Liver (tissue), 3 donors: ENCODE results near the gene MADD.

Experiments
- EGR1 ChIP-seq, 2 donors: IDR thresholded peaks; 2 replicates each; pipeline ENCODE4 v1.6.1; 2016 to 2018; ENCODE audit warnings: antibody characterized with exemption in 2 of 2, low read depth in 2 of 2
- HNF4G ChIP-seq: IDR thresholded peaks from 2 replicates; pipeline ENCODE4 v1.6.1; 2016; ENCODE audit warnings: antibody characterized with exemption
- JUND ChIP-seq, 2 donors: IDR thresholded peaks; 2 replicates each; pipeline ENCODE4 v1.6.1; 2016; ENCODE audit warnings: antibody characterized with exemption in 2 of 2
- SP1 ChIP-seq: IDR thresholded peaks from 2 replicates; pipeline ENCODE4 v1.6.1; 2018; ENCODE audit warnings: antibody characterized with exemption, mild to moderate bottlenecking
- TAF1 ChIP-seq: conservative IDR thresholded peaks from 2 replicates; pipeline ENCODE4 v1.6.1; 2016; ENCODE audit warnings: antibody characterized with exemption, mild to moderate bottlenecking
- YY1 ChIP-seq: IDR thresholded peaks from 2 replicates; pipeline ENCODE4 v1.6.1; 2016; ENCODE audit warnings: antibody characterized with exemption, mild to moderate bottlenecking
- TF ChIP-seq, protein P1 (sequence below): fragments of 150-350 bp; IDR thresholded peaks from 2 replicates; pipeline ENCODE4 v1.5.1; 2017; ENCODE audit warnings: improper control_type of control experiment, low read depth, low read length; ENCODE audit not compliant: missing input control
- TF ChIP-seq, protein P2 (sequence below): IDR thresholded peaks from 2 replicates; pipeline ENCODE4 v1.6.1; 2016; ENCODE audit warnings: antibody characterized with exemption, mild to moderate bottlenecking
- TF ChIP-seq, protein P3 (sequence below): IDR thresholded peaks from 2 replicates; pipeline ENCODE4 v1.6.1; 2016; ENCODE audit warnings: antibody characterized with exemption
- donor health status: healthy.
- donor health status: healthy.

DNA sequence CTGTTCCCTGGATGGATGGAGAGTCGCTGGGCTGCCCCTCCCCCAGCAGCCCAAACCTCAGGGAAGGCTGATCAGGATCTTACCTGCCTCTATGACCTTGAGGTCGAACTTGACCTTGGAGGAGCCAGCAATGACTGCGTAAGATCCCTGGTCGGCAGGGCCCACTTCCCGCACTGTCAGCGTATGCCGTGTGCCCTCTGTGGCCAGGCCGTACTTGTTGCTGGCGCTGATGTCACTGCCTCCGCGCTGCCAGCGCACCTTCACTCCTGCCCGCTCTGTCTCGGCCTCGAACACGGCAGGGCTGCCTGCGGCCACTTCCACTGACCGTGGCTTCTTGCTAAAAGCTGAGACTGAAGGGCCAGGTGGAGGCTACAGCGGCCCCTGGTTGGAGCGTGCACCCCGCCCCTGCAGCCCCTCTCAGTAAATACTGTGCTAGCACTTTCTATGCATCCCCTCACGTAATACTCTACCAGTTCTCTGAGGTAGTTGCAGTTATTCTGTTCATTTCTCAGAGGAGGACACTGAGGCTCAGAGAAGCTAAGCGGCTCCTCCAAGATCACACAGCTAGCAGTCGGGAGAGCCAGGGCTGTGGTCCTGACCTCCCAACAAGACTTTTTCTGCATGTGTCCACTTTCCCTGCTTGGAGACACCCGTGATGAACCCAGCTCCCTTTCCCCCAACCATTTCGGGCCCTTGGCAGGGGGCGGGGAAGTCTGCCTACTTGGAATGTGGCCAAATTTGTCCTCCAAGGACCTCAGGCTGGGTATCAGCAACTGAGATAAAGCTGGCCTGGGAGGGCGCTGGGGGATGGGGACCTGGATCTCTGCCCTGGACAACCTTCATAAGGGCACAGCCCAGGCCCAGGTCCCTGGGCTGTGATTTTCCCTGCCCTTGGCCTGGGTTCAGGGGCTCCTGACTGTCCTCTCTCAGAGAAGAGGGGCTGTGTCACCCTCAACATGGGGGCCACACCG is 81.5 kb downstream of the MADD start:
- TF ChIP-seq HNF4G (no peak), YY1 (no peak), JUND (IDR thresholded peaks at IDR 0.05) (no peak), SP1 (no peak), TAF1 (no peak), EGR1 (IDR thresholded peaks at IDR 0.05; ENCODE audit: low read depth in 2 of 2) (no peak)
- TF ChIP-seq, protein P1, sequence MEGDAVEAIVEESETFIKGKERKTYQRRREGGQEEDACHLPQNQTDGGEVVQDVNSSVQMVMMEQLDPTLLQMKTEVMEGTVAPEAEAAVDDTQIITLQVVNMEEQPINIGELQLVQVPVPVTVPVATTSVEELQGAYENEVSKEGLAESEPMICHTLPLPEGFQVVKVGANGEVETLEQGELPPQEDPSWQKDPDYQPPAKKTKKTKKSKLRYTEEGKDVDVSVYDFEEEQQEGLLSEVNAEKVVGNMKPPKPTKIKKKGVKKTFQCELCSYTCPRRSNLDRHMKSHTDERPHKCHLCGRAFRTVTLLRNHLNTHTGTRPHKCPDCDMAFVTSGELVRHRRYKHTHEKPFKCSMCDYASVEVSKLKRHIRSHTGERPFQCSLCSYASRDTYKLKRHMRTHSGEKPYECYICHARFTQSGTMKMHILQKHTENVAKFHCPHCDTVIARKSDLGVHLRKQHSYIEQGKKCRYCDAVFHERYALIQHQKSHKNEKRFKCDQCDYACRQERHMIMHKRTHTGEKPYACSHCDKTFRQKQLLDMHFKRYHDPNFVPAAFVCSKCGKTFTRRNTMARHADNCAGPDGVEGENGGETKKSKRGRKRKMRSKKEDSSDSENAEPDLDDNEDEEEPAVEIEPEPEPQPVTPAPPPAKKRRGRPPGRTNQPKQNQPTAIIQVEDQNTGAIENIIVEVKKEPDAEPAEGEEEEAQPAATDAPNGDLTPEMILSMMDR: no peak
- TF ChIP-seq, protein P2, sequence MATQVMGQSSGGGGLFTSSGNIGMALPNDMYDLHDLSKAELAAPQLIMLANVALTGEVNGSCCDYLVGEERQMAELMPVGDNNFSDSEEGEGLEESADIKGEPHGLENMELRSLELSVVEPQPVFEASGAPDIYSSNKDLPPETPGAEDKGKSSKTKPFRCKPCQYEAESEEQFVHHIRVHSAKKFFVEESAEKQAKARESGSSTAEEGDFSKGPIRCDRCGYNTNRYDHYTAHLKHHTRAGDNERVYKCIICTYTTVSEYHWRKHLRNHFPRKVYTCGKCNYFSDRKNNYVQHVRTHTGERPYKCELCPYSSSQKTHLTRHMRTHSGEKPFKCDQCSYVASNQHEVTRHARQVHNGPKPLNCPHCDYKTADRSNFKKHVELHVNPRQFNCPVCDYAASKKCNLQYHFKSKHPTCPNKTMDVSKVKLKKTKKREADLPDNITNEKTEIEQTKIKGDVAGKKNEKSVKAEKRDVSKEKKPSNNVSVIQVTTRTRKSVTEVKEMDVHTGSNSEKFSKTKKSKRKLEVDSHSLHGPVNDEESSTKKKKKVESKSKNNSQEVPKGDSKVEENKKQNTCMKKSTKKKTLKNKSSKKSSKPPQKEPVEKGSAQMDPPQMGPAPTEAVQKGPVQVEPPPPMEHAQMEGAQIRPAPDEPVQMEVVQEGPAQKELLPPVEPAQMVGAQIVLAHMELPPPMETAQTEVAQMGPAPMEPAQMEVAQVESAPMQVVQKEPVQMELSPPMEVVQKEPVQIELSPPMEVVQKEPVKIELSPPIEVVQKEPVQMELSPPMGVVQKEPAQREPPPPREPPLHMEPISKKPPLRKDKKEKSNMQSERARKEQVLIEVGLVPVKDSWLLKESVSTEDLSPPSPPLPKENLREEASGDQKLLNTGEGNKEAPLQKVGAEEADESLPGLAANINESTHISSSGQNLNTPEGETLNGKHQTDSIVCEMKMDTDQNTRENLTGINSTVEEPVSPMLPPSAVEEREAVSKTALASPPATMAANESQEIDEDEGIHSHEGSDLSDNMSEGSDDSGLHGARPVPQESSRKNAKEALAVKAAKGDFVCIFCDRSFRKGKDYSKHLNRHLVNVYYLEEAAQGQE: no peak
- TF ChIP-seq, protein P3, sequence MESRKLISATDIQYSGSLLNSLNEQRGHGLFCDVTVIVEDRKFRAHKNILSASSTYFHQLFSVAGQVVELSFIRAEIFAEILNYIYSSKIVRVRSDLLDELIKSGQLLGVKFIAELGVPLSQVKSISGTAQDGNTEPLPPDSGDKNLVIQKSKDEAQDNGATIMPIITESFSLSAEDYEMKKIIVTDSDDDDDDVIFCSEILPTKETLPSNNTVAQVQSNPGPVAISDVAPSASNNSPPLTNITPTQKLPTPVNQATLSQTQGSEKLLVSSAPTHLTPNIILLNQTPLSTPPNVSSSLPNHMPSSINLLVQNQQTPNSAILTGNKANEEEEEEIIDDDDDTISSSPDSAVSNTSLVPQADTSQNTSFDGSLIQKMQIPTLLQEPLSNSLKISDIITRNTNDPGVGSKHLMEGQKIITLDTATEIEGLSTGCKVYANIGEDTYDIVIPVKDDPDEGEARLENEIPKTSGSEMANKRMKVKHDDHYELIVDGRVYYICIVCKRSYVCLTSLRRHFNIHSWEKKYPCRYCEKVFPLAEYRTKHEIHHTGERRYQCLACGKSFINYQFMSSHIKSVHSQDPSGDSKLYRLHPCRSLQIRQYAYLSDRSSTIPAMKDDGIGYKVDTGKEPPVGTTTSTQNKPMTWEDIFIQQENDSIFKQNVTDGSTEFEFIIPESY: no peak
